PC-3 (cell line): Measurements from ENCODE around the gene PTPN12. TPM values are rescaled to one million over a fixed set of nuclear protein-coding genes. Genes with fewer than 3 reads are reported as not detected.

ENCODE experiments used
- ATAC-seq: fragments of 200-7000 bp; cut with Tn5 transposase; 2 replicates; pipeline ENCODE4 v1.9.1; 2020; ENCODE audit warnings: mild to moderate bottlenecking, moderate library complexity
- BruUV-seq: library from RNA; stranded (reverse); fragments of 400-500 nt; replicated peaks from 2 replicates; lab custom pipeline; 2021; lab: Mats Ljungman, UMichigan
- CTCF ChIA-PET: fragments of 300-600 bp; sonication (Branson Sonifier 250); formaldehyde crosslinking; loops from one replicate; lab custom pipeline; 2022; ENCODE audit warnings: antibody characterized with exemption; lab: Charles Lee
- POLR2A ChIA-PET: fragments of 300-600 bp; sonication (Branson Sonifier 250); formaldehyde crosslinking; loops from one replicate; lab custom pipeline; 2022; ENCODE audit warnings: antibody characterized with exemption; ENCODE audit not compliant: unreplicated experiment; lab: Charles Lee
- DNase-seq: peaks from one replicate; pipeline ENCODE4 v3.0.0-alpha.2; 2015
- H2AFZ ChIP-seq: fragments of 300-600 bp; sonication (generic); 2 replicates; pipeline ENCODE4 v1.6.0; 2016; ENCODE audit warnings: antibody characterized with exemption, low read length
- H3F3A ChIP-seq: fragments of 300-600 bp; sonication (generic); one replicate; pipeline ENCODE4 v1.6.0; 2017; ENCODE audit warnings: antibody characterized with exemption, low read length, control low read depth, mild to moderate bottlenecking; ENCODE audit not compliant: unreplicated experiment
- H3K27ac ChIP-seq: fragments of 300-600 bp; sonication (generic); 2 replicates; pipeline ENCODE4 v1.5.1; 2016; ENCODE audit warnings: mild to moderate bottlenecking, low read length
- H3K27me3 ChIP-seq: fragments of 300-600 bp; sonication (generic); 2 replicates; pipeline ENCODE4 v1.6.1; 2016; ENCODE audit warnings: low read length, mixed read lengths
- H3K36me3 ChIP-seq: fragments of 300-600 bp; sonication (generic); 2 replicates; pipeline ENCODE4 v1.6.1; 2016; ENCODE audit warnings: low read depth, mixed run types, low read length, mixed read lengths
- H3K4me1 ChIP-seq: fragments of 300-600 bp; sonication (generic); 2 replicates; pipeline ENCODE4 v1.5.1; 2016; ENCODE audit warnings: low read length; ENCODE audit not compliant: insufficient read depth
- H3K4me2 ChIP-seq: fragments of 300-600 bp; sonication (generic); 2 replicates; pipeline ENCODE4 v1.6.0; 2016; ENCODE audit warnings: low read length
- H3K4me3 ChIP-seq: fragments of 300-600 bp; sonication (generic); 2 replicates; pipeline ENCODE4 v1.5.1; 2016; ENCODE audit warnings: mild to moderate bottlenecking, low read length, mixed read lengths
- H3K79me2 ChIP-seq: fragments of 300-600 bp; sonication (generic); 2 replicates; pipeline ENCODE4 v1.6.1; 2017; ENCODE audit warnings: low read length, mixed read lengths
- H3K9ac ChIP-seq: fragments of 300-600 bp; sonication (generic); 2 replicates; pipeline ENCODE4 v1.6.0; 2016; ENCODE audit warnings: mild to moderate bottlenecking, low read length
- H3K9me2 ChIP-seq: fragments of 300-600 bp; sonication (generic); replicated peaks from 2 replicates; pipeline ENCODE4 v1.6.1; 2016; ENCODE audit warnings: mixed run types, low read length, mixed read lengths
- H3K9me3 ChIP-seq: fragments of 300-600 bp; sonication (generic); 2 replicates; pipeline ENCODE4 v1.6.1; 2016; ENCODE audit warnings: low read length, mixed read lengths
- H4K20me1 ChIP-seq: fragments of 300-600 bp; sonication (generic); 2 replicates; pipeline ENCODE4 v1.6.1; 2016; ENCODE audit warnings: low read length, mixed read lengths
- CTCF ChIP-seq: fragments of 300-600 bp; sonication (generic); conservative IDR thresholded peaks from 2 replicates; pipeline ENCODE4 v1.5.1; 2017; ENCODE audit warnings: antibody characterized with exemption, low read depth, mild to moderate bottlenecking, low read length
- EZH2 ChIP-seq: fragments of 300-600 bp; sonication (generic); IDR thresholded peaks from one replicate; pipeline ENCODE4 v1.6.1; 2017; ENCODE audit warnings: antibody characterized with exemption, mild to moderate bottlenecking, low read length; ENCODE audit not compliant: unreplicated experiment
- EZH2phosphoT487 ChIP-seq: fragments of 300-600 bp; sonication (generic); IDR thresholded peaks from 2 replicates; pipeline ENCODE4 v1.6.1; 2018; ENCODE audit warnings: mild to moderate bottlenecking, antibody characterized with exemption, low read length, borderline replicate concordance
- intact Hi-C: fragments of 100-400 bp; cut with micrococcal nuclease; formaldehyde crosslinking; loops from 2 replicates; pipeline ENCODE4 v1.9.0; 2023
- total RNA-seq: library from RNA; depleted of rRNA; stranded (reverse); fragments of >200 nt; gene quantifications from 2 replicates; pipeline ENCODE4 v1.2.3, GENCODE V29; 2014

The PTPN12 gene
- total RNA-seq, 1 experiment from 2014 or later: 26.2 TPM

GRCh38 chr7:77566421-77566820, 29.3 kb downstream of the PTPN12 start:
- no peak for ATAC-seq
- Histone ChIP-seq H2AFZ (no peak overlapping the region), H3K9ac (no peak overlapping the region), H3K27ac (no peak overlapping the region), H3K36me3 (peaks cover 5% of the 10 kb centered on the region; the same call in 1 of the 2 replicates), H3K4me2 (0 out of 2 replicates have a peak overlapping the region, but pooled peaks have one; percentile 21), H3K79me2 (peaks cover 96% of the 10 kb centered on the region), H3K9me2 (no peaks in the 10 kb centered on the region), H4K20me1 (peaks cover 42% of the 10 kb centered on the region), H3K9me3 (no peaks in the 10 kb centered on the region), H3K27me3 (no peaks in the 10 kb centered on the region), H3K4me1 (peaks cover 16% of the 10 kb centered on the region), H3F3A (no peaks in the 10 kb centered on the region), H3K4me3 (no peak overlapping the region)
- DNase-seq: no peak
- ChIA-PET CTCF (no interaction called here), POLR2A (no interaction called here)
- no peak for TF ChIP-seq EZH2
- no peak for TF ChIP-seq CTCF
- TF ChIP-seq EZH2phosphoT487: no peak
- intact Hi-C loops: no loop called here
- no TSS peak for BruUV-seq

- BruUV-seq: no TSS peak
- no peak for ATAC-seq
- H3K27me3 ChIP-seq: no peaks in the 10 kb centered on the region
- intact Hi-C loops: no loop called here
- TF ChIP-seq EZH2phosphoT487: no peak
- no peak for TF ChIP-seq EZH2
- no peak for TF ChIP-seq CTCF
- no peaks in the 10 kb centered on the region for H3F3A ChIP-seq
- peaks cover 78% of the 10 kb centered on the region for H3K79me2 ChIP-seq
- peaks cover 16% of the 10 kb centered on the region for H3K4me1 ChIP-seq
- no peak for DNase-seq
- peaks cover 25% of the 10 kb centered on the region for H4K20me1 ChIP-seq
- CTCF ChIA-PET: no interaction called here
- H3K9me3 ChIP-seq: no peaks in the 10 kb centered on the region
- H2AFZ ChIP-seq: no peak overlapping the region
- H3K27ac ChIP-seq: no peak overlapping the region
- no peaks in the 10 kb centered on the region for H3K9me2 ChIP-seq
- H3K9ac ChIP-seq: no peak overlapping the region
- H3K4me2 ChIP-seq: no peak overlapping the region
- no peak overlapping the region for H3K4me3 ChIP-seq
- peaks cover 28% of the 10 kb centered on the region for H3K36me3 ChIP-seq
- POLR2A ChIA-PET: no interaction called here
Measured at GRCh38 chr7:77569514-77570232, 32.6 kb downstream of the PTPN12 start.
